ENCODE data around the gene SH3BGRL3.

The SH3BGRL3 gene

GRCh38 chr1:26234644-26235370, 45.1 kb upstream of the SH3BGRL3 start:
- Histone ChIP-seq H3K4me2 (ENCODE audit: low read depth, low read length, poor library complexity, severe bottlenecking) (peak overlapping the region; percentile 87), H3K9me3 (ENCODE audit: insufficient read depth, low read depth, low read length) (no peaks in the 10 kb centered on the region), H3K36me3 (ENCODE audit: insufficient read depth, low read length) (peaks cover 2% of the 10 kb centered on the region; the same call in 1 of the 2 replicates), H2AFZ (ENCODE audit: low read length) (peak overlapping the region; percentile 81), H3K9me2 (replicated peaks; ENCODE audit: low read depth, low read length) (no peaks in the 10 kb centered on the region), H3K4me1 (ENCODE audit: insufficient read depth, low read length, poor library complexity, severe bottlenecking) (peaks cover 36% of the 10 kb centered on the region), H3K79me2 (ENCODE audit: insufficient read depth, low read length) (peaks cover 58% of the 10 kb centered on the region), H3K27me3 (ENCODE audit: insufficient read depth, low read length, poor library complexity, severe bottlenecking) (no peaks in the 10 kb centered on the region), H4K20me1 (ENCODE audit: insufficient read depth, low read length, poor library complexity, severe bottlenecking) (peaks cover 51% of the 10 kb centered on the region), H3F3A (ENCODE audit: low read depth) (no peaks in the 10 kb centered on the region), H3K9ac (ENCODE audit: low read depth, low read length, poor library complexity, severe bottlenecking) (peak overlapping the region; percentile 90), H3K4me3 (ENCODE audit: low read length, poor library complexity, severe bottlenecking) (peak overlapping the region; percentile 96)
- no peak for TF ChIP-seq EZH2phosphoT487 (IDR thresholded peaks at IDR 0.05; ENCODE audit: borderline replicate concordance)
- peak; percentile 41 for TF ChIP-seq CTCF (conservative IDR thresholded peaks at IDR 0.05; ENCODE audit: low read length)

GRCh38 chr1:26237230-26237966, 42.5 kb upstream of the SH3BGRL3 start:
- H3K79me2 ChIP-seq (ENCODE audit: insufficient read depth, low read length) = peaks cover 84% of the 10 kb centered on the region
- H3K9ac ChIP-seq (ENCODE audit: low read depth, low read length, poor library complexity, severe bottlenecking) = peak overlapping the region; percentile 90

GRCh38 chr1:26239936-26240335, 40.0 kb upstream of the SH3BGRL3 start:
- H3K4me2 ChIP-seq (ENCODE audit: low read depth, low read length, poor library complexity, severe bottlenecking) = peak overlapping the region; percentile 87

More at GRCh38 chr1:26237230-26237966, 42.5 kb upstream of the SH3BGRL3 start:
- Histone ChIP-seq H3F3A (ENCODE audit: low read depth) (no peaks in the 10 kb centered on the region), H3K4me2 (ENCODE audit: low read depth, low read length, poor library complexity, severe bottlenecking) (peak overlapping the region; percentile 87), H2AFZ (ENCODE audit: low read length) (no peak overlapping the region), H3K9me3 (ENCODE audit: insufficient read depth, low read depth, low read length) (no peaks in the 10 kb centered on the region), H3K36me3 (ENCODE audit: insufficient read depth, low read length) (peaks cover 18% of the 10 kb centered on the region; the same call in 1 of the 2 replicates), H3K4me1 (ENCODE audit: insufficient read depth, low read length, poor library complexity, severe bottlenecking) (peaks cover 43% of the 10 kb centered on the region), H3K4me3 (ENCODE audit: low read length, poor library complexity, severe bottlenecking) (peak overlapping the region; percentile 96), H3K9me2 (replicated peaks; ENCODE audit: low read depth, low read length) (no peaks in the 10 kb centered on the region), H4K20me1 (ENCODE audit: insufficient read depth, low read length, poor library complexity, severe bottlenecking) (peaks cover 65% of the 10 kb centered on the region), H3K27me3 (ENCODE audit: insufficient read depth, low read length, poor library complexity, severe bottlenecking) (no peaks in the 10 kb centered on the region)
- TF ChIP-seq CTCF (conservative IDR thresholded peaks at IDR 0.05; ENCODE audit: low read length) (no peak), EZH2phosphoT487 (IDR thresholded peaks at IDR 0.05; ENCODE audit: borderline replicate concordance) (no peak)

More at GRCh38 chr1:26239936-26240335, 40.0 kb upstream of the SH3BGRL3 start:
- Histone ChIP-seq H3K79me2 (ENCODE audit: insufficient read depth, low read length) (peaks cover 100% of the 10 kb centered on the region), H3F3A (ENCODE audit: low read depth) (no peaks in the 10 kb centered on the region), H3K27me3 (ENCODE audit: insufficient read depth, low read length, poor library complexity, severe bottlenecking) (no peaks in the 10 kb centered on the region), H3K9ac (ENCODE audit: low read depth, low read length, poor library complexity, severe bottlenecking) (no peak overlapping the region), H2AFZ (ENCODE audit: low read length) (no peak overlapping the region), H4K20me1 (ENCODE audit: insufficient read depth, low read length, poor library complexity, severe bottlenecking) (peaks cover 80% of the 10 kb centered on the region), H3K9me2 (replicated peaks; ENCODE audit: low read depth, low read length) (no peaks in the 10 kb centered on the region), H3K9me3 (ENCODE audit: insufficient read depth, low read depth, low read length) (no peaks in the 10 kb centered on the region), H3K36me3 (ENCODE audit: insufficient read depth, low read length) (peaks cover 42% of the 10 kb centered on the region; the same call in 1 of the 2 replicates), H3K4me1 (ENCODE audit: insufficient read depth, low read length, poor library complexity, severe bottlenecking) (peaks cover 40% of the 10 kb centered on the region), H3K4me3 (ENCODE audit: low read length, poor library complexity, severe bottlenecking) (peak overlapping the region; percentile 11)
- TF ChIP-seq CTCF (conservative IDR thresholded peaks at IDR 0.05; ENCODE audit: low read length) (no peak), EZH2phosphoT487 (IDR thresholded peaks at IDR 0.05; ENCODE audit: borderline replicate concordance) (no peak)
